Prostate gland (tissue), 2 donors: ENCODE measurements around the gene SLIT1. TPM values are rescaled to one million over a fixed set of nuclear protein-coding genes. Genes with fewer than 3 reads are reported as not detected.
A peak's percentile ranks its signal among the peaks of the same experiment; 100 is the strongest.

ENCODE experiments used
- DNase-seq: peaks from one replicate; pipeline ENCODE4 v3.0.0-alpha.2; 2019; ENCODE audit warnings: low spot score
- H3K27ac ChIP-seq, 2 donors: fragments of 200-600 bp; sonication (generic); 2 replicates each; pipeline ENCODE4 v1.5.1; 2017 to 2019
- H3K27me3 ChIP-seq: fragments of 200-600 bp; sonication (generic); replicated peaks from 2 replicates; pipeline ENCODE4 v1.5.1; 2019; ENCODE audit not compliant: insufficient read depth
- H3K36me3 ChIP-seq, 2 donors: fragments of 200-600 bp; sonication (generic); 1 replicate in 1 of 2; 2 replicates in 1 of 2; pipeline versions ENCODE4 v1.5.1 to v1.8.1; 2017 to 2019
- H3K4me1 ChIP-seq: fragments of 200-600 bp; sonication (generic); replicated peaks from 2 replicates; pipeline ENCODE4 v1.5.1; 2019
- H3K4me3 ChIP-seq, 2 donors: fragments of 200-600 bp; sonication (generic); 2 replicates each; pipeline ENCODE4 v1.5.1; 2017 to 2019
- H3K9me3 ChIP-seq: fragments of 200-600 bp; sonication (generic); 2 replicates; pipeline ENCODE4 v1.5.1; 2017
- CTCF ChIP-seq, 4 experiments: fragments of 200-600 bp in 2 of 4; fragments of 450-650 bp in 2 of 4; sonication (generic) in 2 of 4; IDR thresholded peaks; 1 replicate in 3 of 4; 2 replicates in 1 of 4; pipeline ENCODE4 v1.5.1; 2016 to 2019; ENCODE audit warnings: antibody characterized with exemption in 4 of 4, mild to moderate bottlenecking in 2 of 4, moderate library complexity in 2 of 4
- POLR2A ChIP-seq: fragments of 450-650 bp; IDR thresholded peaks from one replicate; pipeline ENCODE4 v1.6.1; 2016; ENCODE audit warnings: antibody characterized with exemption, mild to moderate bottlenecking
- POLR2AphosphoS5 ChIP-seq: sonication (generic); formaldehyde crosslinking; IDR thresholded peaks from one replicate; pipeline ENCODE4 v1.6.1; 2017; ENCODE audit warnings: antibody characterized with exemption
- WGBS: methylation state at CpG from one replicate; pipeline ENCODE4 v1.1.5; 2018; 5-methylcytosine and 5-hydroxymethylcytosine counted together
- intact Hi-C: fragments of 100-400 bp; cut with DNase I; formaldehyde crosslinking; loops from one replicate; pipeline ENCODE4 v1.14.2; 2022
- total RNA-seq, 2 donors: library from RNA; depleted of rRNA; stranded (reverse); fragments of >200 nt; gene quantifications; one replicate each; pipeline ENCODE4 v1.1.0, GENCODE V29; 2016

Gene SLIT1
- total RNA-seq, 2 donors from 2014 or later: 0.59 to 0.91 TPM

- Histone ChIP-seq H3K27ac (no peak overlapping the region), H3K36me3 (no peaks in the 10 kb centered on the region), H3K4me1 (peaks cover 7% of the 10 kb centered on the region), H3K27me3 (peaks cover 5% of the 10 kb centered on the region), H3K9me3 (no peaks in the 10 kb centered on the region), H3K4me3 (no peak overlapping the region)
- intact Hi-C loops: no loop called here
- TF ChIP-seq POLR2AphosphoS5 (no peak), CTCF (IDR thresholded peaks at IDR 0.05) (no peak), POLR2A (no peak)
- DNase-seq: no peak
- WGBS: 87% methylated on average over 10 of the region's 10 CpGs
These were observed 3.3 kb downstream of the SLIT1 start for GRCh38 chr10:97182288-97182990.

- TF ChIP-seq POLR2AphosphoS5: no peak
- no peak for TF ChIP-seq POLR2A
- no peak for TF ChIP-seq CTCF (IDR thresholded peaks at IDR 0.05)
- no peak for DNase-seq
- Histone ChIP-seq H3K27ac (no peak overlapping the region), H3K9me3 (no peaks in the 10 kb centered on the region), H3K36me3 (no peaks in the 10 kb centered on the region), H3K4me1 (peaks cover 7% of the 10 kb centered on the region), H3K27me3 (peaks cover 5% of the 10 kb centered on the region), H3K4me3 (no peak overlapping the region)
- 93% methylated on average over 10 of the region's 10 CpGs for WGBS
- intact Hi-C loops: no loop called here
These were observed 4.8 kb downstream of the SLIT1 start for GRCh38 chr10:97180986-97181385.

GRCh38 chr10:97180363-97180755 lies 5.4 kb downstream of the SLIT1 start:
- WGBS: 75% methylated on average over 8 of the region's 8 CpGs
- no peak for TF ChIP-seq CTCF (IDR thresholded peaks at IDR 0.05)
- no peak for TF ChIP-seq POLR2AphosphoS5
- no peak for TF ChIP-seq POLR2A
- no peak overlapping the region for H3K4me3 ChIP-seq
- peaks cover under 1% of the 10 kb centered on the region for H3K4me1 ChIP-seq
- intact Hi-C loops: no loop called here
- no peak for DNase-seq
- H3K27ac ChIP-seq: no peak overlapping the region
- no peaks in the 10 kb centered on the region for H3K36me3 ChIP-seq
- H3K9me3 ChIP-seq: no peaks in the 10 kb centered on the region
- peaks cover 3% of the 10 kb centered on the region for H3K27me3 ChIP-seq

GRCh38 chr10:97179731-97180362 lies 5.9 kb downstream of the SLIT1 start:
- no peak overlapping the region for H3K4me3 ChIP-seq
- H3K4me1 ChIP-seq: no peaks in the 10 kb centered on the region
- no peaks in the 10 kb centered on the region for H3K9me3 ChIP-seq
- TF ChIP-seq POLR2A (no peak), CTCF (IDR thresholded peaks at IDR 0.05) (peak in 1 of 4 experiments; percentile 14), POLR2AphosphoS5 (no peak)
- DNase-seq: no peak
- no peak overlapping the region for H3K27ac ChIP-seq
- WGBS: 26% methylated on average over 26 of the region's 26 CpGs
- H3K27me3 ChIP-seq: no peaks in the 10 kb centered on the region
- H3K36me3 ChIP-seq: no peaks in the 10 kb centered on the region
- intact Hi-C loops: no loop called here

GRCh38 chr10:97179311-97179710 lies 6.4 kb downstream of the SLIT1 start:
- H3K4me3 ChIP-seq: no peak overlapping the region
- intact Hi-C loops: no loop called here
- no peaks in the 10 kb centered on the region for H3K27me3 ChIP-seq
- no peaks in the 10 kb centered on the region for H3K4me1 ChIP-seq
- no peaks in the 10 kb centered on the region for H3K9me3 ChIP-seq
- no peak for TF ChIP-seq CTCF (IDR thresholded peaks at IDR 0.05)
- no peak for TF ChIP-seq POLR2A
- no peak for DNase-seq
- no peaks in the 10 kb centered on the region for H3K36me3 ChIP-seq
- WGBS: 45% methylated on average over 6 of the region's 6 CpGs
- no peak overlapping the region for H3K27ac ChIP-seq
